Left cardiac atrium (tissue), 4 donors: ENCODE results near the gene PTN. TPM values are rescaled to one million over a fixed set of nuclear protein-coding genes. Genes with fewer than 3 reads are reported as not detected.

Source experiments
- ATAC-seq, 2 donors: fragments of 200-7000 bp; cut with Tn5 transposase; one replicate each; pipeline ENCODE4 v1.9.1; 2020; ENCODE audit warnings: mild to moderate bottlenecking in 2 of 2, moderate library complexity in 2 of 2
- DNase-seq: peaks from one replicate; pipeline ENCODE4 v3.0.0-alpha.2; 2020
- intact Hi-C, 2 donors: fragments of 100-400 bp; cut with DNase I; formaldehyde crosslinking; loops; one replicate each; pipeline versions ENCODE4 v1.14.1 to v1.15.1; 2022 to 2023
- long read RNA-seq: library from polyadenylated mRNA; unstranded; transcript quantifications from one replicate; pipeline ENCODE4 v2.0.0, GENCODE V29; 2021
- total RNA-seq, 2 donors: library from RNA; stranded (reverse); fragmentation: NEBNext Ultra II Directional; extraction: Animal tissue kit (Norgen Biotek cat#: 25700); gene quantifications; one replicate each; pipeline ENCODE4 v1.2.1, GENCODE V29; 2021
- donor health status: DM: no; HTN: yes; CAD: no.
- donor health status: DM: no; HTN: yes; CAD: no; lungs with severe emphysema.
- donor health status: DM: yes; HTN: yes; CAD: no.
- donor health status: Dilated cardiomyopathy.

Gene PTN, protein sequence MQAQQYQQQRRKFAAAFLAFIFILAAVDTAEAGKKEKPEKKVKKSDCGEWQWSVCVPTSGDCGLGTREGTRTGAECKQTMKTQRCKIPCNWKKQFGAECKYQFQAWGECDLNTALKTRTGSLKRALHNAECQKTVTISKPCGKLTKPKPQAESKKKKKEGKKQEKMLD
- total RNA-seq, result 10 to 100 TPM; 18.3 to 51.2 TPM
- long read RNA-seq, partial matches to known transcripts, result 0 of 2 reads
- long read RNA-seq, other reads (novel, unspliced or antisense), result 0 of 2 reads

DNA sequence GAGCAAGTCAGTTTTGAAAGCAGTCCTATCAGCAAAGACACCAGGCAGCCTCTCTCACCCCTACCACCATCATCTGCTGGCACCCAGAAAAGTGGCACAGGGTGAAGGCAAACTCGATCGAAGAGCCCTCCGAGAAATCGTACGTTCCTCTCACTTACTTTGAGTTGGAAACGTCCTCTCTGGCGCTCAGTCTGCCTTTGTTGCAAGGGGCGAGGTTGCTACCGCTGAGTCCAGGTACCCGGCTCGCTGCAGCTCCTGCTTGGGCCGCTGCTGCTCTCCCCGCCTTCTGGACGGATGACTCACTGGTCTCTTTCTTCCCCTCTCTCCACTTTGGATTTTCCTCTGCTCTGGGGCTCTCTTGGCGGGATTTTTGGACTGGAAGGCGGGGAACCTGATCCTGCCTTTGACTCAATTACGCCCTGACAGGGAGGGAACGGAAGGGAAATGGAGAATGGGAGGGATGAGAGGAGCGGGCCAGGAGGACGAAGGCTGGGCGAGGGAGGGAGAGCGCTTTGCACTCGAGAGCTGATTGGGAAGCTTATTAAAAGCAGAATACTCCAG, at the start of gene PTN:
PTN (minus strand) TSS at position 453 of the 561 bp plus-strand sequence. CDS start 88,760 bp downstream, outside the sequence.
- intact Hi-C loops, result no loop called here
- ATAC-seq, result peak; percentile 83 to 96
- DNase-seq, result peak; percentile 49

DNA sequence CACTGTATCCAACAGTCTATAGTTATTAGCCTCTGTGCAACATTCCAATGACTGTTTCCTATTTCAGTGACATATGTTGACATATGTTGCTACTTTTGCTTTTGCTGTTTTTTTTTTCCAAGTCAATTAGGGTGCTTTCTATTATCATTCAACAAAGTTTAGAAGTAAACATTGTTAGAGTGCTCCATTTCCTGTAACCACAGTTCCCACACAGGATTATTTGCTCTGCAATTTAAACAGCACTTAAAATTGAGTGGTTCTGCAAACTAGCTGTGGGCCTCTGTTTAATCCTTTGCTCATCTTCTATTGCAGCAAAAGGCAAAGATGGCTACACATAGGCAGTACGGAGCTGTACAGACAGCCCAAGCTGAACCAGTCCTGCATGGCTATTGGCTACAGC, 46.5 kb upstream of the PTN start:
- intact Hi-C loops, result no loop called here
- ATAC-seq, result no peak

DNA sequence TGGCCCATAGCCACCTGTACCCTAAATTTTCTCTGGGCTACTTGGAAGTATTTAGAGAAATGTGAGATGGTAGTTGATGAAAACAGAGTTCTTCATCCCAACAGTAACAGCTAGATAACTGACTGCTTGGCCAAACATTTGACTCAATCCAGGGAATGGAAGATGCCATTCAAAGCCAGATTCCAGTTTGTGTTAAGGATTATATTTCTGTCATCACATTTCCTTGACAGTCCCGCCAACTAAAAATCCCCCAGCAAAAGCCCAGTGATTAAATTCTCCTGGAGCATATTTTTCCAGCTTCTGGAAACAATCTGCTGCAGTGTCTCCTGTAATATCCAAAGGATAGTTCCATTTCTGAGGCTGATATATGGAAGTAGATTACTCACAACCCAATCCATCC, 45.4 kb upstream of the PTN start:
- no peak for DNase-seq
- intact Hi-C loops, result no loop called here
- ATAC-seq, result no peak

More for the DNA sequence above, 46.5 kb upstream of the PTN start:
- DNase-seq, result no peak

DNA sequence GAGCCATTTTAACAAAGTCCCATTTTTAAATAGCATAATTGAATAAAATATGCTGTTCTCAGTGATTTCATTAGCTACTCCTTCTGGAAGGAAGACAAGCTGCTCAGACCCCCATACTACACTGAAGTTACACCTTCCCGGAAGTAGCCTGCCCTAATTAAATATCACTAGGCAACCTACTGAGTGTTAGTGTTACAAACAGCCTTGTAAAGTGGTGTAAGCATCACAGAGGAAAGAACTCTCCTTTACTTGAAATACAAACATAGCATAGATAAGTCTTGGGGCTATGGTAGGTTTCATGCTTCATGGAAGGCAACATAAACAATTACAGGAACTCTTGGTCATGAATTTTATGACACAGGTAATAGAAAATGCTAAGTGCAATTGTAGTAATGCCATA, 43.4 kb upstream of the PTN start:
- ATAC-seq (no peak), DNase-seq (no peak)
- intact Hi-C loops, result no loop called here

DNA sequence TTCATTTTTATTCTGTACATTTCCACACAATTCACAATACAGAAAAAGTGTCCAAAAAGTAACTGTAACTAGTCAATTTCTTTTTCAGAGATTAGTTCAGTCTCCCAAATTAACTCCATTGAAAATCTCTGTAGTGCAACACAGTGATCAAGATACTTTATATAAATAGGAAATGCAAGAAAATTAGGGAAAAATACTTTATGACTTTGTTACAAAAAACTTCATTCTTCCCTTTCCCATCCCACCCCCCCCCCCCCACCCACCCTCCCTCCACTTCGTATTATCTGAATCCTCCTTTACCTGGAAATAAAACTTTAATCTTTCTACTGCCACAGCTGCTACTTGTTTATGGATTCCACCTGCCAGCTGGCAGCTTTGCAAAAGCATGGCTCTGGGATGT, 37.5 kb upstream of the PTN start:
- DNase-seq (no peak), ATAC-seq (no peak)
- intact Hi-C loops, result no loop called here

DNA sequence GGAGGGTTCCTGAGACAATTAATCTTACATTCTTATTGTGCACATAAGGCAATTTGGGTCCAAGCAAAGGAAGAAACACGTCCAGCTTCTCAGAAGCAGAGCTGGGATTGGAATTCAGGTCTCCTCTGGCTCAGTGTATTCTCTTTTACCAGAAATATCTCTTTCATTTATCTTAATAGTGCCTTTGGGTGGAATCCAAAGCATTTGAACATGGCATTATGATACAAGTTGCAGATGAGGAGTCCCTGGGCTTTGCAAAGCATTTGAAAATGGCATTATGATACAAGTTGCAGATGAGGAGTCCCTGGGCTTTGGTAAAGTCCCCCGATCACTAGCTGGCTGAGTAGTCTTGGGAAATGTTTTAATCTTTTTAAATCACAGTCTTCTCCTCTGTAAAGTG, 30.0 kb upstream of the PTN start:
- no peak for ATAC-seq
- intact Hi-C loops, result no loop called here

DNA sequence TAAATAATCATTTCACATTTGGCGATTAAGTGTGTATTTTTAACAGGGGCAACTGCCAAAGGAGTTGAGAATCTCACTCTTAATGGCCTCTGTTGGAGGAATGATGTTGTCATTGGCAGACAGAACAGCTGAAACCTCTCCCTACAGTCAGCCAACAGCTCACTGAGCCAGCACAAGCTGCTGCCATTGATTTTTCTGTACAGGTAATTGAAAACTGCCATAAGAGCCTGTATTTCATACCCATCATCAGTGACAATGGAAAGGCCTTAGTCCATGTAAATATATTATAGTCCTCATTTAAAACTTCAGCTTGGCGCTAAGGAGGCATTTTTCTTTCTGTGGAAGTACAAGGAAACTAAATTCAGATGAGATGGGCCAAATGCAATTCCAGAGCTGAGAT, 28.1 kb upstream of the PTN start:
- intact Hi-C loops, result no loop called here
- DNase-seq (no peak), ATAC-seq (no peak)

More for the DNA sequence above, 30.0 kb upstream of the PTN start:
- no peak for DNase-seq

DNA sequence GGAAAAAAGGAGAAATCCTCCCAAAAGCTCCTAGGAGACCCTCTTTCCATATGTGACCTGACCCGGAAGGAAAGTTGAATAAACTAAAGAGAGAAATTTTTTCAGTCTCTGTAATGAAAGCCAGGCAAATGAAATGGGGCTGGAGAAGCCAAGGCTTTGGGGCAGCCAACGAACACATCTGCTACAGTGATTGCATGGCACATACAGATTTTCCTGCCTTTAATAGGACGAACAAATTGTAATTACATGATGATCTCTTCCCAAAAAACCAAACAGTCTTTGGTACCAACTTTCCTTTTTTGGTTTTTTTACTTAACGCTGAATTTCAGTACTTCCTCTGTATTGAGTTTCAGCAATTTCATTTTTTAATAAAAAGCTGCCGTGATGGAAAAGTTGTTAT, 23.5 kb upstream of the PTN start:
- intact Hi-C loops, result no loop called here
- no peak for DNase-seq
- ATAC-seq, result no peak

DNA sequence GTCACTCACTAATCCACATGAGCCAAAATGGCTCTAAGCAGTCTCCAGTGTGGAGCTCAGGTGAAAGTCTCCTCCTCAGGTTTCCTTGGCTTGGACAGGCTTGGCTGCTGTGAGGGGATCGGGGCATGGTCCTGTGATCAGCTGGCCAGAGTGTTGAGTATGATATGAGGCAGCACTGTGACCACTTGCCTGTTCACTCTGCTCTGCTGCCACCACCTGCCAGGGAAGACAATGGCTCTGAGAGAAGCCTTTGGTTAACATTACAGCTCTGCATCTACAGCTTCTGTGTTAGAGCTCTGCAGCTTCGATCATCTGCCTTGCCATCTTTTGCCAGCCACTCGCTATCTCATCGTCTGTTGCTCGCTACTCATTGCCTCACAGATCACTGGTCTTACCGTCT, 20.1 kb upstream of the PTN start:
- no peak for ATAC-seq
- DNase-seq, result no peak
- intact Hi-C loops, result no loop called here

DNA sequence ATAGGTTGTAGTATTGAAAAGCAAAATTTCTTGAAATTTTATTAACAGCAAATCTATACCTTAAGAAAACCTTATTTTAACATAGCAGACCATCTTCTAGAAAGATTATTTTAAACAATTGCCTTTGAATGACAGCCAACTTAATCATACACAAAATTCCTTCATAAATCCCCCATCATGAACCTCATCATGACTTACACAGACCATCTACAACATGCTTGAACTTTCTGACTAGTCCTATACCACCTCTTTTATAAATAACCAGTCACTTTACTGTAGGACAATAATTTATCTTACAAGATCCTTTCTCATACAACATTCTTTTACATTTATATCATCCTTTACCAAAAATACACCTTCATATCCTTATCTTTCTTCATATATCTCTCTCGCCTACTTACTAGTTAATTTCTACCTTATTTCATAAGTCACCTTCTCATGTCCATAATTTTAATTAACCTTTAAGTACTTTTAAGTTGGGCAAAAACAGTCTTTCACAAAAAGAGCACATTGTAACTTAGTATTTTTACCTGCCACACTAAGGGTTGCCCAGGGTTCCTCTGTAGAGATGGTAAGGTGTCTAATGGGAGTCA, 16.6 kb upstream of the PTN start:
- DNase-seq, result no peak
- ATAC-seq, result no peak
- intact Hi-C loops, result no loop called here

DNA sequence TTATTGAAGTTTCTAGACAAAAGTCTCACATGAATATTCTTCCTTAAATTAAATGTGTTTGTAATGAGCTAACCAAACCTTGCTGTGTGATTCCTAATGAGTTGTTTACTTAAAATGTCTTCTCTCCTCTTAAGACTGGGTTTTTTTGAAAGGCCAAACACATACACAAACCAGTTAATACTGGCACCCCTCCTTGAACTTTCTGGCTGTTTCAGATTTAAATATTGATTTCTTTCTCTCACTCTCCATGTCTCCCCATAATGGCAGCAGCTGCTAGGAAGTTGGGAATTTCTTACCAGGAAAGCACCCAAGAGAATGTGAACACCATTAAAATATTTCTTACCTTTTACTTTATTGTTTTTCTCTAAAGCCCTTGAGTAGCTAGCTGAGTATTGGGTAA, 11.4 kb upstream of the PTN start:
- intact Hi-C loops, result no loop called here
- DNase-seq, result no peak
- no peak for ATAC-seq

DNA sequence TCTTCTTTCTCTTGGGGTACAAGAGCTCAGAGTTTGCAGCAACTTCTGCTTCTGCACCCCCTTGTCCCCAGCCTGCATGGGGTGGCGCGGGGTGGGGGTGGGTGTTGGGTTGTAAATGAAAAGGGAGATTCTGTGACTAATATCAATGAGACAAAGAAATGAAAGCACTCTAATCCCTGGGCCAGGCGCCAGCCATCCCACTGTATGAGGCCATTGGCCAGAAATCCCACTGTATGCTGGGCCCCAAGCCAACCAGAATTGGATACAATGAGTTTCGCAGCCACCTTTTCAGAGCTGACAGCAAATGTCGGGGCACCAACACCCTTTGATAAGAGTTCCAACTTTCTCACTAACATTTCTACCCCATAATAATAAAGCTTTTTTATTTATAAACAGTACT, 10.9 kb upstream of the PTN start:
- ATAC-seq (no peak), DNase-seq (peak; percentile 43)
- intact Hi-C loops, result no loop called here

DNA sequence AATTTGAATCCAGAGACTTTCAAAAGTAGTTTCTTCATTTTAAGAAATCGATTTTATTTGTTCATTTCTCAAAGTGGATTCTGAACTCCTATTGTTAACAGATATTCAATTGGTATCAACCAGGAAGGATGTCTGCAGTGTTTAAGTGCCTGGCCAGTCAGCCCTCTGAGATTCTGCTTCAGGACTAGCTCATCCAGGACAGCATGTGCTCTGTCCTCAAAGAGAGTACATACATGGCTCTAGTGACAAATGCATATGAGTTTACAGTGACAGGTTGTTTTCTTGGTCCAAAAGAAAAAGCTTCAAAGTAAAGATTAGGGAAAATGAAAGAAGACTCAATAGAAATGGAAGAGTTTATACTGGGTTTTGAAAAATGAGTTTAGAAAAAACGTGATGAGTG, 8.4 kb upstream of the PTN start:
- DNase-seq (no peak), ATAC-seq (no peak)
- intact Hi-C loops, result no loop called here

DNA sequence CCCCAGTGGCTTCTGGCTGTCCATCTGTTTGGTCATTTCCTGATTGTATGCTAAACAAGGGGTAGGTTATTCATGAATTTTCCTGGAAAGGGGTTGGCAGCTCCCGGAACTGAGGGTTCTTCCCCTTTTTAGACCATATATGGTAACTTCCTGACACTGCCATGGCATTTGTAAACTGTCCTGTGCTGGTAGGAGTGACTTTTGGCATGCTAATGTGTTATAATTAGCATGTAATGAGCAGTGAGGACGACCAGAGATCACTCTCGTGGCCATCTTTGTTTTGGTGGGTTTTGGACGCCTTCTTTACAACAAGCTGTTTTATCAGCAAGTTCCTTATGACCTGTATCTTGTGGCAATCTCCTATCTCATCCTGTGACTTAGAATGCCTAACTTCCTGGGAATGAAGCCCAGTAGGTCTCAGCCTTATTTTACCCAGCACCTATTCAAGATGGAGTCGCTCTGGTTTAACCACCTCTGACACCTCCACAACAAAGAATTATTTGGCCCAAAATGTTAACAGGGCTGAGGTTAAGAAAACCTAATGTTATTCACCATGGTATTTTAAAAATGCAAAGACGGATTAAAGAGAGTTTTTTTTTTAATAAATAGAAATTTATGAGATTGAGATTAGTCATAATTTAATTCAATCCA, 2.4 kb upstream of the PTN start:
- no peak for DNase-seq
- no peak for ATAC-seq
- intact Hi-C loops, result no loop called here

DNA sequence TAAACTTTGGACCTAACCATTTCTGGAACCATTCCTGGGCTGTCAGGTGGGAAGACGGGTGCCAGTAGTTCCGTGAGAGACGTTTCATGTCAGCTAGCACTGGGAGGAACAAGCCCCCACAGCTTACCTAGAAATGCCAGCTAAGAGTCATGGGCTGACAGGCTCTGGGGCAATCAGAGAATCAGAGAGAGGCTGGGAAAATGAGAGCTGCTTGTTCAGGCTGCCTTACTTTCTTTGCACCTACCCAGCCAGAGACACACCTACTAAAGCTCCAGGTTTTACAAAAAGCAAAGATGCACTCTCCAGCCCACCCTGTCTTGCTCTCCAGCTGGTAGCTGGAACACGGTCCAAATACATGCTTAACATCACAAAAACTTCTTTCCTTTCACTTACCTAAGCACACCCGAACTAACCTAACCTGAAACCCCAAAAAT, 688 bp downstream of the PTN start:
- ATAC-seq, result peak in 1 of 2 donors; percentile 10
- DNase-seq, result no peak
- intact Hi-C loops, result no loop called here

DNA sequence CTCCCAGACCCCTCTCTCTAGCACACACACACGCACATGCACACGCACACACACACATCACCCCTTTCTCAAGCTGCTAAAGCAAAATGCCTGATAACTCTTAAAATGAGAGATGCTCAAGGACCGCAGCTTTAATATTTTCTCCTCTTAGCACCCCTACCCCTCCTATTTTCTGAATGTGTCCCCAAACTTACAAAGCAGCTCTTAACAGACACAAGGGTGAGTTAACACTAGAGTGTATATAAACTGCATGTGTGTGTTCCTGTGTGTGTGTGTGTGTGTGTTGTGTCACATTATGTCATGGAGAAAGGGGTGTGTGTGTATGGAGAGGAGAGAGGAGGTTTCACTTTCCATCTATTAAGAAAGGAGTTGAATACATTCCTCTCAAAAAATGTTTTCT, 1.3 kb downstream of the PTN start:
- ATAC-seq (peak in 1 of 2 donors; percentile 38), DNase-seq (no peak)
- intact Hi-C loops, result no loop called here

DNA sequence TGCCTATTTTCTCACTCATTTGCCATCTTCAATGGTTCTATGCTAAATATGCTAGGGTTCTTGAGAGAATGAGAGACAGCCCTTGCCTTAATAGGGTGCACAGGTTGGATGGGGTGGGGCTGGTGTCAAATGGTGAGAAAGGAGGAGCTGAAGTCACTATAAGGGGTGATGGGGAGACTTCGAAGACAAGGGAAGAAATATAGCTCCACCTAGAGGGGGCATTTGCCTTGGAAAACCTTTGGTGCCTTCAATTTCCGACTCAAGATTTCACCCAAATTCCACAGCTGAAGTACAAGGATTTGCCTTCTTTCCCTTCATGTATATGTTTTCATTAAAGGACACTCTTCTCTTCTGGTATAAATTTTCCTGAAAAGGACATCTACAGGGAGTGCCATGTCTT, 5.6 kb downstream of the PTN start:
- intact Hi-C loops, result no loop called here

DNA sequence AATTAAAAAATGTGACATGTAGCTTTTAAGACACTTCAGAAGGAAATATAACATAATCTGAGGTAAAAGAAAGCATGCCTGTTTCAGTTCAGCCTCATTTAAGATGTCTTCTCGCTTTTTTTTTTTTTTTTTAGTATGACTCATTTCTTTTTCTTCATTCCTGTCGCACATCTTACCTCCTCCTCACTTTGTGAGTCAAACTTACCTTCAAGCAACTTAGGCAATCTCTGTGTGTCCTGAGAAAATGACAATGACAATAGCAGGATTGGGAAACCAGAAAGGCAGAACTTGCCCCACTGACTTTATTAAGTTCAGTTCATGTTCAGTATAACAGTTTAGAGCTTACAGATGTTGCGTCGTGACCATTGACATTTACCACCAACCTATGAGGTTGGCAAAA, 7.7 kb downstream of the PTN start:
- intact Hi-C loops, result no loop called here
- no peak for DNase-seq

More for the DNA sequence above, 5.6 kb downstream of the PTN start:
- ATAC-seq (no peak), DNase-seq (no peak)

DNA sequence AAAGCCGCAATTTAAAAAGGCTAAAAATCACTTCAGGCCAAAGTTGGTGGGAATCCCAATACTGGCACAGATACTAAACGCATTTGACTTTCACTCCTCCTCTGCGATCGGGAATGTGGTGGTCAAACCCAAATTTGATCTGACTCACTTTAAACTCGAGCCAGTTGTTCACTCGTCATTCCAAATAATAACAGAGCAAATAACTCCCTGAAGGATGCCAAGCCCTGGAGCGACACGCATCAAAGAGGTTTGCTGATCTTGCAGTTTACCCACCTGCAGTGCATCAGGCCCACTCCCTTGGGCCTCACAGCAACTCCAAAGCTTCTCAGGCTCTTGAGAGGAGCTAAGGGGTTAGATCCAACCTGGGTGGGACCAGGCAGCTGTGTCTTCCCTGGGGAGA, 12.2 kb downstream of the PTN start:
- DNase-seq (no peak), ATAC-seq (peak in 1 of 2 donors; percentile 24)
- intact Hi-C loops, result no loop called here

More for the DNA sequence above, 7.7 kb downstream of the PTN start:
- no peak for ATAC-seq

DNA sequence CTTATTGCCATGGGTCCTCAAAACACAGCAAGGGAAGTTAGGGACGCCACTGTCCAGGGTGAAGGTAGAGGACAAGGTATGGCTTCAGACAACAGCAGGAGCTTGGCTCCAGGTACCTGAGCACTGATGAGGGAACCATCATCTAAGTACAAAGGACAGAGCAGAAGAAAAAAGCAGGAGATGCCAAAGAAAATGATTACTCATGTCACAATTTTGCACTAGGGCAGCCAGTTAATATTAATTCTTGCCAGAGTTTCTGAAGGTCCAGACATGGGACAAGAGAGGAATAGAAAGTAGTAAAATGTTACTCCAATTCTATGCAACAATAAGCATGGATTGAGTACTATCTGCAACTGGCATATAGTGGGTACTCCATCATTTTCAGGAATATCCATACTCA, 14.1 kb downstream of the PTN start:
- DNase-seq (no peak), ATAC-seq (peak in 1 of 2 donors; percentile 63)
- intact Hi-C loops, result no loop called here
